H9 (cell line): Measurements from ENCODE around the gene LCN2. TPM values are rescaled to one million over a fixed set of nuclear protein-coding genes. Genes with fewer than 3 reads are reported as not detected.

ENCODE experiments used
- DNase-seq: peaks from one replicate; pipeline ENCODE4 v3.0.0-alpha.2; 2017
- H2AFZ ChIP-seq: one replicate; pipeline ENCODE4 v1.6.1; 2013; ENCODE audit warnings: mild to moderate bottlenecking, low read length, control low read depth, moderate library complexity
- H2AK5ac ChIP-seq: 2 replicates; pipeline ENCODE4 v1.6.1; 2013; ENCODE audit warnings: low read length, control low read depth, mixed read lengths; ENCODE audit not compliant: insufficient read length
- H2BK120ac ChIP-seq: one replicate; pipeline ENCODE4 v1.6.1; 2013; ENCODE audit warnings: low read depth, mild to moderate bottlenecking, low read length, control low read depth, inconsistent platforms; ENCODE audit not compliant: poor library complexity, severe bottlenecking
- H2BK12ac ChIP-seq: 2 replicates; pipeline ENCODE4 v1.6.1; 2013; ENCODE audit warnings: low read length, control low read depth, mixed read lengths, low read depth; ENCODE audit not compliant: insufficient read length
- H2BK15ac ChIP-seq: 2 replicates; pipeline ENCODE4 v1.6.1; 2013; ENCODE audit warnings: low read depth, low read length, control low read depth
- H2BK20ac ChIP-seq: one replicate; pipeline ENCODE4 v1.6.1; 2013; ENCODE audit warnings: low read depth, mild to moderate bottlenecking, low read length, control low read depth, inconsistent platforms; ENCODE audit not compliant: poor library complexity, severe bottlenecking
- H2BK5ac ChIP-seq: 2 replicates; pipeline ENCODE4 v1.6.1; 2013; ENCODE audit warnings: low read length, control low read depth, mixed read lengths; ENCODE audit not compliant: insufficient read length
- H3K14ac ChIP-seq: 2 replicates; pipeline ENCODE4 v1.6.1; 2013; ENCODE audit warnings: low read length, control low read depth; ENCODE audit not compliant: insufficient read depth
- H3K18ac ChIP-seq: 2 replicates; pipeline ENCODE4 v1.6.1; 2013; ENCODE audit warnings: low read depth, mild to moderate bottlenecking, mixed read lengths, low read length, control low read depth; ENCODE audit not compliant: insufficient read length
- H3K23ac ChIP-seq: 2 replicates; pipeline ENCODE4 v1.6.1; 2013; ENCODE audit warnings: low read length, control low read depth, mixed read lengths, low read depth; ENCODE audit not compliant: insufficient read length
- H3K23me2 ChIP-seq: 2 replicates; pipeline ENCODE4 v1.6.1; 2013; ENCODE audit warnings: low read depth, mild to moderate bottlenecking, mixed read lengths, low read length, control low read depth; ENCODE audit not compliant: insufficient read length, poor library complexity, severe bottlenecking
- H3K27ac ChIP-seq: 2 replicates; pipeline ENCODE4 v1.5.1; 2013; ENCODE audit warnings: low read length, control low read depth, mixed read lengths, low read depth; ENCODE audit not compliant: insufficient read length
- H3K27me3 ChIP-seq: 2 replicates; pipeline ENCODE4 v1.6.1; 2013; ENCODE audit warnings: low read length, control low read depth, inconsistent platforms; ENCODE audit not compliant: insufficient read depth
- H3K4ac ChIP-seq: 2 replicates; pipeline ENCODE4 v1.6.1; 2013; ENCODE audit warnings: low read depth, mild to moderate bottlenecking, control low read depth, inconsistent platforms, low read length, moderate library complexity
- H3K4me1 ChIP-seq: 2 replicates; pipeline ENCODE4 v1.6.1; 2013; ENCODE audit warnings: low read length, control low read depth, inconsistent platforms; ENCODE audit not compliant: insufficient read depth
- H3K4me2 ChIP-seq: 2 replicates; pipeline ENCODE4 v1.6.1; 2013; ENCODE audit warnings: low read length, control low read depth, mixed read lengths; ENCODE audit not compliant: insufficient read length, insufficient read depth
- H3K56ac ChIP-seq: 2 replicates; pipeline ENCODE4 v1.6.1; 2013; ENCODE audit warnings: low read depth, mild to moderate bottlenecking, mixed read lengths, low read length, control low read depth; ENCODE audit not compliant: insufficient read length
- H3K79me1 ChIP-seq: 2 replicates; pipeline ENCODE4 v1.6.1; 2013; ENCODE audit warnings: low read depth, mild to moderate bottlenecking, moderate library complexity, low read length, control low read depth, inconsistent platforms; ENCODE audit not compliant: insufficient read depth, poor library complexity, severe bottlenecking
- H3K79me2 ChIP-seq: 2 replicates; pipeline ENCODE4 v1.6.1; 2013; ENCODE audit warnings: low read length, control low read depth, inconsistent platforms; ENCODE audit not compliant: insufficient read depth
- H3K9ac ChIP-seq: 2 replicates; pipeline ENCODE4 v1.6.1; 2013; ENCODE audit warnings: low read length, control low read depth, mixed read lengths; ENCODE audit not compliant: insufficient read length; ENCODE audit errors: extremely low read depth
- H3K9me3 ChIP-seq: one replicate; pipeline ENCODE4 v1.6.1; 2013; ENCODE audit warnings: low read depth, low read length, inconsistent platforms; ENCODE audit not compliant: control insufficient read depth
- H3T11ph ChIP-seq: one replicate; pipeline ENCODE4 v1.6.1; 2013; ENCODE audit warnings: mild to moderate bottlenecking, low read length, control low read depth, inconsistent platforms
- H4K20me1 ChIP-seq: one replicate; pipeline ENCODE4 v1.6.1; 2013; ENCODE audit not compliant: control insufficient read depth, insufficient read length, insufficient read depth
- H4K5ac ChIP-seq: 2 replicates; pipeline ENCODE4 v1.6.1; 2013; ENCODE audit warnings: low read depth, mild to moderate bottlenecking, mixed read lengths, low read length, control low read depth; ENCODE audit not compliant: insufficient read length
- H4K8ac ChIP-seq: replicated peaks from 2 replicates; pipeline ENCODE4 v1.6.1; 2013; ENCODE audit warnings: low read length, control low read depth, mixed read lengths, low read depth; ENCODE audit not compliant: insufficient read length
- H4K91ac ChIP-seq: 2 replicates; pipeline ENCODE4 v1.6.1; 2013; ENCODE audit warnings: low read depth, mild to moderate bottlenecking, moderate library complexity, mixed read lengths, low read length, control low read depth; ENCODE audit not compliant: insufficient read length
- H3K27ac Mint-ChIP-seq, 3 experiments: 2 replicates in 2 of 3; 3 replicates in 1 of 3; pipeline ENCODE4 v1.8.0; 2020 to 2021; ENCODE audit warnings: mixed read lengths in 3 of 3, mild to moderate bottlenecking in 1 of 3, moderate library complexity in 1 of 3
- H3K27me3 Mint-ChIP-seq: 2 replicates; pipeline ENCODE4 v1.8.0; 2021; ENCODE audit warnings: low read depth, mild to moderate bottlenecking, moderate library complexity, mixed read lengths
- H3K36me3 Mint-ChIP-seq, 3 experiments: 2 replicates in 2 of 3; 3 replicates in 1 of 3; pipeline ENCODE4 v1.8.0; 2020 to 2021; ENCODE audit warnings: low read depth in 3 of 3, mixed read lengths in 3 of 3; ENCODE audit not compliant: insufficient read depth in 1 of 3
- H3K4me1 Mint-ChIP-seq, 2 experiments: 2 replicates each; pipeline ENCODE4 v1.8.0; 2020; ENCODE audit warnings: mixed read lengths in 2 of 2
- H3K4me3 Mint-ChIP-seq, 2 experiments: 2 replicates in 1 of 2; 3 replicates in 1 of 2; pipeline ENCODE4 v1.8.0; 2020 to 2021; ENCODE audit warnings: mild to moderate bottlenecking in 2 of 2, mixed read lengths in 2 of 2, moderate library complexity in 1 of 2
- H3K9me3 Mint-ChIP-seq, 2 experiments: 2 replicates in 1 of 2; 3 replicates in 1 of 2; pipeline ENCODE4 v1.8.0; 2020; ENCODE audit warnings: mild to moderate bottlenecking in 2 of 2, mixed read lengths in 2 of 2, moderate library complexity in 1 of 2
- WGBS: extraction: QIAGEN DNeasy Blood & Tissue Kit; methylation state at CpG from one replicate; pipeline ENCODE4 v1.1.7; 2013; ENCODE audit warnings: missing lambda C conversion rate, low lambda C conversion rate, mixed read lengths; ENCODE audit not compliant: insufficient read length; ENCODE audit errors: extremely low coverage; 5-methylcytosine and 5-hydroxymethylcytosine counted together
- total RNA-seq: library from RNA; stranded (reverse); gene quantifications from 2 replicates; pipeline ENCODE4 v1.2.1, GENCODE V29; 2021
- TF ChIP-seq, protein P1 (sequence below): fragments of 200-600 bp; sonication (generic); conservative IDR thresholded peaks from 3 replicates; pipeline ENCODE4 v1.8.0; 2021; ENCODE audit warnings: antibody characterized with exemption, mild to moderate bottlenecking

The LCN2 gene
- total RNA-seq, 1 experiment from 2014 or later, result not detected

DNA sequence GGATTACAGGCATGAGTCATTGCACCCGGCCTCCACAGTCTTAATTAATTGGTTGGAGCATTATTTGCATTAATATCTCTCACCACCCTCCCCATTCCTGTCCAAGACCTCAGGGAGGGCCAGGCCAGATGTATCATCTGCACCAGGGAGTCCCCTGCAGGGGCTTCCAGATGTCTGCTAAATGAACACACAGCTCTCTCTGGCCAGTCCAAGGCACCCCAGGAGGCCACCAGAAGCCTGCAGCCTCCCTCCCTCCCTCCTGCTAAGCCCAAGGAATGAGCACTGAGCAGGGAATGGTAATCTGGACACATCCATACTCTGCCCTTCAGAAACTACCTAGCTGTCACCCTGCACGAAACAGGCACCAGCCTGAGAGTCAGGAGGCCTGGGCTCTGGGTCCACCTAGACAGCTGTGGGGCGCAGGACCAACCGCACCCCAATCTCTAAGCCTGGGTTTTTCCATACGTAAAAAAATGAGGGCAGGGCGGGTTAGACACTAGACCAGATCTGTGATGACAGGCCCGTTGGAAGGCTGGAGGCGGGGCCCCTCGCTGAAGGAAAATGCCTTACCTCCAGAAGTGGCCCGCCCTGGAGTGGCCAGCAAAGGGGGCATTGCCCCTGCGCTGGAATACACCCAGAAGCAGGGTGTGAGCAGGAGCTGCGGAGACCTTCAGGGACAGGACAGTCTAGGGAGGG lies 33.8 kb downstream of the LCN2 start:
- H3K4ac ChIP-seq, result no peak overlapping the region
- H3K18ac ChIP-seq, result no peak overlapping the region
- no peak overlapping the region; a peak in 1 of 5 replicates for H3K4me3 Mint-ChIP-seq
- H3K4me1 ChIP-seq, result no peaks in the 10 kb centered on the region
- no peaks in the 10 kb centered on the region for H3K27me3 Mint-ChIP-seq
- no peaks in the 10 kb centered on the region for H3K27me3 ChIP-seq
- no peak overlapping the region for H4K5ac ChIP-seq
- no peak overlapping the region for H3K9ac ChIP-seq
- no peak overlapping the region for H2BK5ac ChIP-seq
- peaks cover 2 to 7% of the 10 kb centered on the region in 2 experiments; a peak in 1 of 5 replicates for H3K9me3 Mint-ChIP-seq
- H3K23me2 ChIP-seq, result no peaks in the 10 kb centered on the region
- peaks cover 0 to 2% of the 10 kb centered on the region in 2 experiments; a peak in 1 of 4 replicates for H3K4me1 Mint-ChIP-seq
- no peak overlapping the region for H2BK15ac ChIP-seq
- no peaks in the 10 kb centered on the region for H4K20me1 ChIP-seq
- H3K23ac ChIP-seq, result no peak overlapping the region
- TF ChIP-seq, protein P1, sequence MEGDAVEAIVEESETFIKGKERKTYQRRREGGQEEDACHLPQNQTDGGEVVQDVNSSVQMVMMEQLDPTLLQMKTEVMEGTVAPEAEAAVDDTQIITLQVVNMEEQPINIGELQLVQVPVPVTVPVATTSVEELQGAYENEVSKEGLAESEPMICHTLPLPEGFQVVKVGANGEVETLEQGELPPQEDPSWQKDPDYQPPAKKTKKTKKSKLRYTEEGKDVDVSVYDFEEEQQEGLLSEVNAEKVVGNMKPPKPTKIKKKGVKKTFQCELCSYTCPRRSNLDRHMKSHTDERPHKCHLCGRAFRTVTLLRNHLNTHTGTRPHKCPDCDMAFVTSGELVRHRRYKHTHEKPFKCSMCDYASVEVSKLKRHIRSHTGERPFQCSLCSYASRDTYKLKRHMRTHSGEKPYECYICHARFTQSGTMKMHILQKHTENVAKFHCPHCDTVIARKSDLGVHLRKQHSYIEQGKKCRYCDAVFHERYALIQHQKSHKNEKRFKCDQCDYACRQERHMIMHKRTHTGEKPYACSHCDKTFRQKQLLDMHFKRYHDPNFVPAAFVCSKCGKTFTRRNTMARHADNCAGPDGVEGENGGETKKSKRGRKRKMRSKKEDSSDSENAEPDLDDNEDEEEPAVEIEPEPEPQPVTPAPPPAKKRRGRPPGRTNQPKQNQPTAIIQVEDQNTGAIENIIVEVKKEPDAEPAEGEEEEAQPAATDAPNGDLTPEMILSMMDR, result no peak
- WGBS, result no CpG with 5 or more reads among the region's 12 CpGs
- H3K56ac ChIP-seq, result no peak overlapping the region
- no peak overlapping the region for H4K91ac ChIP-seq
- peaks cover 47 to 73% (median 64%) of the 10 kb centered on the region in 3 experiments for H3K36me3 Mint-ChIP-seq
- H2BK120ac ChIP-seq, result no peak overlapping the region
- no peaks in the 10 kb centered on the region for H3K9me3 ChIP-seq
- H4K8ac ChIP-seq, result no peak overlapping the region
- H3K4me2 ChIP-seq, result no peak overlapping the region
- DNase-seq, result no peak
- H3K79me2 ChIP-seq, result no peaks in the 10 kb centered on the region
- no peak overlapping the region for H3K27ac Mint-ChIP-seq
- no peak overlapping the region for H2BK20ac ChIP-seq
- no peak overlapping the region for H3T11ph ChIP-seq
- no peak overlapping the region for H2AK5ac ChIP-seq
- no peak overlapping the region for H2AFZ ChIP-seq
- no peak overlapping the region for H3K14ac ChIP-seq
- no peak overlapping the region for H2BK12ac ChIP-seq
- H3K27ac ChIP-seq, result no peak overlapping the region
- no peaks in the 10 kb centered on the region for H3K79me1 ChIP-seq
